ENCODE data around the gene TMEM131.
A peak's percentile ranks its signal among the peaks of the same experiment; 100 is the strongest.
"Not testable (repeated sequence)": the region's sequence is repeated elsewhere in the genome, so short reads cannot be mapped to it uniquely, and the experiment has no call there.

Gene TMEM131

GRCh38 chr2:97963079-97963406 lies 32.7 kb downstream of the TMEM131 start:
- DNase-seq (ENCODE audit: low read depth, low spot score): no peak
- TF ChIP-seq CTCF (IDR thresholded peaks at IDR 0.05; ENCODE audit: low read depth, low read length): no peak
- H3K4me3 ChIP-seq (ENCODE audit: low read depth, low read length): no peak overlapping the region
- in situ Hi-C loops (cut with HindIII; ENCODE audit: low sequenced_read_pairs): no loop called here

- no peak for DNase-seq (ENCODE audit: low read depth, low spot score)
- no peak overlapping the region for H3K4me3 ChIP-seq (ENCODE audit: low read depth, low read length)
- in situ Hi-C loops (cut with HindIII; ENCODE audit: low sequenced_read_pairs): no loop called here
- no peak for TF ChIP-seq CTCF (IDR thresholded peaks at IDR 0.05; ENCODE audit: low read depth, low read length)
These were observed 34.2 kb downstream of the TMEM131 start for GRCh38 chr2:97961534-97961933.

- TF ChIP-seq CTCF (IDR thresholded peaks at IDR 0.05; ENCODE audit: low read depth, low read length): no peak
- no peak for DNase-seq (ENCODE audit: low read depth, low spot score)
- in situ Hi-C loops (cut with HindIII; ENCODE audit: low sequenced_read_pairs): no loop called here
- H3K4me3 ChIP-seq (ENCODE audit: low read depth, low read length): no peak overlapping the region
These were observed 37.6 kb downstream of the TMEM131 start for GRCh38 chr2:97958184-97958583.

- in situ Hi-C loops (cut with HindIII; ENCODE audit: low sequenced_read_pairs): no loop called here
- no peak for TF ChIP-seq CTCF (IDR thresholded peaks at IDR 0.05; ENCODE audit: low read depth, low read length)
- no peak overlapping the region for H3K4me3 ChIP-seq (ENCODE audit: low read depth, low read length)
These were observed 38.1 kb downstream of the TMEM131 start for GRCh38 chr2:97957432-97958183.

GRCh38 chr2:97956753-97957152 lies 39.0 kb downstream of the TMEM131 start:
- H3K4me3 ChIP-seq (ENCODE audit: low read depth, low read length); in situ Hi-C loops (cut with HindIII; ENCODE audit: low sequenced_read_pairs); DNase-seq (ENCODE audit: low read depth, low spot score): not testable (repeated sequence)

More at GRCh38 chr2:97957432-97958183, 38.1 kb downstream of the TMEM131 start:
- peak; percentile 25 for DNase-seq (ENCODE audit: low read depth, low spot score)

- no peak for TF ChIP-seq CTCF (IDR thresholded peaks at IDR 0.05; ENCODE audit: low read depth, low read length)
- no peak for DNase-seq (ENCODE audit: low read depth, low spot score)
- H3K4me3 ChIP-seq (ENCODE audit: low read depth, low read length): no peak overlapping the region
- in situ Hi-C loops (cut with HindIII; ENCODE audit: low sequenced_read_pairs): no loop called here
These were observed 41.9 kb downstream of the TMEM131 start for GRCh38 chr2:97953853-97954252.

GRCh38 chr2:97952357-97952756 lies 43.4 kb downstream of the TMEM131 start:
- no peak for TF ChIP-seq CTCF (IDR thresholded peaks at IDR 0.05; ENCODE audit: low read depth, low read length)
- in situ Hi-C loops (cut with HindIII; ENCODE audit: low sequenced_read_pairs): no loop called here
- DNase-seq (ENCODE audit: low read depth, low spot score): no peak
- no peak overlapping the region for H3K4me3 ChIP-seq (ENCODE audit: low read depth, low read length)

Data from astrocyte of the spinal cord (primary cell).